Loucy (cell line): Measurements from ENCODE around the gene CTNND2.

ENCODE experiments used
- H2AFZ ChIP-seq: fragments of 200-600 bp; sonication (generic); 2 replicates; pipeline ENCODE4 v1.6.0; 2016; ENCODE audit warnings: antibody characterized with exemption, mild to moderate bottlenecking, low read length, moderate library complexity
- H3F3A ChIP-seq: fragments of 200-600 bp; 2 replicates; pipeline ENCODE4 v1.6.0; 2016; ENCODE audit warnings: antibody characterized with exemption, low read depth, mild to moderate bottlenecking
- H3K27me3 ChIP-seq: fragments of 200-600 bp; sonication (generic); 2 replicates; pipeline ENCODE4 v1.6.1; 2014; ENCODE audit warnings: low read length, mild to moderate bottlenecking; ENCODE audit not compliant: insufficient read depth, poor library complexity, severe bottlenecking
- H3K36me3 ChIP-seq: fragments of 200-600 bp; sonication (generic); 2 replicates; pipeline ENCODE4 v1.6.1; 2016; ENCODE audit warnings: low read length; ENCODE audit not compliant: insufficient read depth
- H3K4me1 ChIP-seq: fragments of 200-600 bp; sonication (generic); 2 replicates; pipeline ENCODE4 v1.5.1; 2014; ENCODE audit warnings: low read length, mild to moderate bottlenecking; ENCODE audit not compliant: insufficient read depth, poor library complexity, severe bottlenecking
- H3K4me2 ChIP-seq: fragments of 200-600 bp; sonication (generic); 2 replicates; pipeline ENCODE4 v1.6.0; 2014; ENCODE audit warnings: antibody characterized with exemption, low read length, low read depth, mild to moderate bottlenecking; ENCODE audit not compliant: poor library complexity, severe bottlenecking
- H3K4me3 ChIP-seq: fragments of 200-600 bp; sonication (generic); 2 replicates; pipeline ENCODE4 v1.5.1; 2014; ENCODE audit warnings: low read length, mild to moderate bottlenecking, mixed read lengths; ENCODE audit not compliant: poor library complexity, severe bottlenecking
- H3K79me2 ChIP-seq: fragments of 200-600 bp; sonication (generic); 2 replicates; pipeline ENCODE4 v1.6.1; 2014; ENCODE audit warnings: low read length; ENCODE audit not compliant: insufficient read depth
- H3K9ac ChIP-seq: fragments of 200-600 bp; sonication (generic); 2 replicates; pipeline ENCODE4 v1.6.0; 2014; ENCODE audit warnings: mild to moderate bottlenecking, low read depth, low read length, moderate library complexity; ENCODE audit not compliant: poor library complexity, severe bottlenecking
- H3K9me2 ChIP-seq: fragments of 200-600 bp; sonication (generic); replicated peaks from 2 replicates; pipeline ENCODE4 v1.6.1; 2016; ENCODE audit warnings: low read depth, low read length, mixed read lengths
- H3K9me3 ChIP-seq: fragments of 200-600 bp; sonication (generic); 2 replicates; pipeline ENCODE4 v1.6.1; 2014; ENCODE audit warnings: mild to moderate bottlenecking, antibody characterized with exemption, low read length, low read depth; ENCODE audit not compliant: insufficient read depth
- H4K20me1 ChIP-seq: fragments of 200-600 bp; sonication (generic); 2 replicates; pipeline ENCODE4 v1.6.0; 2014; ENCODE audit warnings: antibody characterized with exemption, low read length, mild to moderate bottlenecking; ENCODE audit not compliant: insufficient read depth, poor library complexity, severe bottlenecking
- CTCF ChIP-seq: fragments of 200-600 bp; sonication (generic); conservative IDR thresholded peaks from 2 replicates; pipeline ENCODE4 v1.5.1; 2014; ENCODE audit warnings: mild to moderate bottlenecking, antibody characterized with exemption, low read length
- EZH2phosphoT487 ChIP-seq: fragments of 200-600 bp; IDR thresholded peaks from 2 replicates; pipeline ENCODE4 v1.6.1; 2018; ENCODE audit warnings: antibody characterized with exemption, mild to moderate bottlenecking, moderate library complexity, borderline replicate concordance

The CTNND2 gene

GRCh38 chr5:11075035-11075805 lies 829.0 kb downstream of the CTNND2 start:
- no peak overlapping the region for H3K4me2 ChIP-seq
- no peak overlapping the region for H2AFZ ChIP-seq
- H3K9me2 ChIP-seq, result no peaks in the 10 kb centered on the region
- H3K4me3 ChIP-seq, result no peak overlapping the region
- H3K4me1 ChIP-seq, result no peaks in the 10 kb centered on the region
- no peaks in the 10 kb centered on the region for H4K20me1 ChIP-seq
- no peaks in the 10 kb centered on the region for H3K9me3 ChIP-seq
- no peaks in the 10 kb centered on the region for H3K36me3 ChIP-seq
- H3F3A ChIP-seq, result no peaks in the 10 kb centered on the region
- no peak overlapping the region for H3K9ac ChIP-seq
- H3K79me2 ChIP-seq, result no peaks in the 10 kb centered on the region
- H3K27me3 ChIP-seq, result no peaks in the 10 kb centered on the region
- TF ChIP-seq CTCF, result peak; percentile 73
- no peak for TF ChIP-seq EZH2phosphoT487

- Histone ChIP-seq H3K4me1 (no peaks in the 10 kb centered on the region), H4K20me1 (no peaks in the 10 kb centered on the region), H3K79me2 (no peaks in the 10 kb centered on the region), H2AFZ (no peak overlapping the region), H3K27me3 (no peaks in the 10 kb centered on the region), H3K36me3 (no peaks in the 10 kb centered on the region), H3K9ac (no peak overlapping the region), H3K4me2 (no peak overlapping the region), H3K9me3 (no peaks in the 10 kb centered on the region), H3F3A (no peaks in the 10 kb centered on the region), H3K4me3 (no peak overlapping the region), H3K9me2 (no peaks in the 10 kb centered on the region)
- TF ChIP-seq EZH2phosphoT487, result no peak
- no peak for TF ChIP-seq CTCF
These were observed 831.7 kb downstream of the CTNND2 start for GRCh38 chr5:11072568-11072967.

GRCh38 chr5:11072076-11072475 lies 832.2 kb downstream of the CTNND2 start:
- H3K27me3 ChIP-seq, result no peaks in the 10 kb centered on the region
- H2AFZ ChIP-seq, result no peak overlapping the region
- no peaks in the 10 kb centered on the region for H3K9me2 ChIP-seq
- H4K20me1 ChIP-seq, result no peaks in the 10 kb centered on the region
- H3K9me3 ChIP-seq, result no peaks in the 10 kb centered on the region
- no peak overlapping the region for H3K4me3 ChIP-seq
- H3F3A ChIP-seq, result no peaks in the 10 kb centered on the region
- no peak overlapping the region for H3K4me2 ChIP-seq
- no peak for TF ChIP-seq CTCF
- no peak for TF ChIP-seq EZH2phosphoT487
- H3K4me1 ChIP-seq, result no peaks in the 10 kb centered on the region
- H3K79me2 ChIP-seq, result no peaks in the 10 kb centered on the region
- H3K9ac ChIP-seq, result no peak overlapping the region
- no peaks in the 10 kb centered on the region for H3K36me3 ChIP-seq
